ENCODE data around the gene AFG3L2.
"Not testable (repeated sequence)": the region's sequence is repeated elsewhere in the genome, so short reads cannot be mapped to it uniquely, and the experiment has no call there.

The AFG3L2 gene

DNA sequence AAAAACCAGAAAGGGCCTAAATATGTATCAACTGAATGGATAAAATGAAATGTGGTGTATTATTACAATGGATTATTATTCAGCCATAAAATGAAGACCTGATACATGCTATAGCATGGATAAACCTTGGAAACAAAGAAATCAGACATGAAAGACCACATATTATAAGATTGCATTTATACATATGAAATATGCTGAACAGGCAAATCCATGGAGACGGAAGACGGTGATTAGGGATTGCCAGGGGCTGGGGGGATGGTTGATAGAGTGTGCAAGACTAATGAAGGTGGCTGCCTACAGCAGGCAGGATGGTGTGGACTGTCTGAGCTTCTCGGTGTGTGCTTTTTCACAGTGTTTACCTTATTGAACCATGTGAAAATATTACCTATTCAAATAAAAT is 11.4 kb upstream of the AFG3L2 start:
- H3K4me3 ChIP-seq (ENCODE audit: low read depth, low read length) = no peak overlapping the region
- no peak for DNase-seq (ENCODE audit: low read depth)
- TF ChIP-seq, protein P1, sequence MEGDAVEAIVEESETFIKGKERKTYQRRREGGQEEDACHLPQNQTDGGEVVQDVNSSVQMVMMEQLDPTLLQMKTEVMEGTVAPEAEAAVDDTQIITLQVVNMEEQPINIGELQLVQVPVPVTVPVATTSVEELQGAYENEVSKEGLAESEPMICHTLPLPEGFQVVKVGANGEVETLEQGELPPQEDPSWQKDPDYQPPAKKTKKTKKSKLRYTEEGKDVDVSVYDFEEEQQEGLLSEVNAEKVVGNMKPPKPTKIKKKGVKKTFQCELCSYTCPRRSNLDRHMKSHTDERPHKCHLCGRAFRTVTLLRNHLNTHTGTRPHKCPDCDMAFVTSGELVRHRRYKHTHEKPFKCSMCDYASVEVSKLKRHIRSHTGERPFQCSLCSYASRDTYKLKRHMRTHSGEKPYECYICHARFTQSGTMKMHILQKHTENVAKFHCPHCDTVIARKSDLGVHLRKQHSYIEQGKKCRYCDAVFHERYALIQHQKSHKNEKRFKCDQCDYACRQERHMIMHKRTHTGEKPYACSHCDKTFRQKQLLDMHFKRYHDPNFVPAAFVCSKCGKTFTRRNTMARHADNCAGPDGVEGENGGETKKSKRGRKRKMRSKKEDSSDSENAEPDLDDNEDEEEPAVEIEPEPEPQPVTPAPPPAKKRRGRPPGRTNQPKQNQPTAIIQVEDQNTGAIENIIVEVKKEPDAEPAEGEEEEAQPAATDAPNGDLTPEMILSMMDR (conservative IDR thresholded peaks at IDR 0.05; ENCODE audit: low read depth, low read length) = no peak

DNA sequence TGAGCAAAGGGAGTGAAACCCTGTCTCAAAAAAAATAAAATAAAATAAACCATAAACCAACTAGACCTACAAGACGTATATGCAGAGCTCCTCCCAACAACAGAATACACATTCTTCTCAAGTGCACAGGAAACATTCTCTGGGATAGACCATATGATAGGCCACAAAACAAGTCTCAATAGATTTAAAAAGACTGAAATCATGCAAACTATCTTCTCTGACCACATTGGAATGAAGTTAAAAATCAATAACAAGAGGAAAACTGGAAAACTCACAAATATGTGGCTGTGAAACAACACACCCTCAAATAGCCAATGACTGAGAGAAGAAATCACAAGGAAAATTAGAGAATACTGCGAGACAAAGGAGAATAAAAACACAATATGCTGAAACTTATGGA is 7.2 kb upstream of the AFG3L2 start:
- TF ChIP-seq, protein P1 (conservative IDR thresholded peaks at IDR 0.05; ENCODE audit: low read depth, low read length) = no peak
- H3K4me3 ChIP-seq (ENCODE audit: low read depth, low read length) = no peak overlapping the region
- no peak for DNase-seq (ENCODE audit: low read depth)

DNA sequence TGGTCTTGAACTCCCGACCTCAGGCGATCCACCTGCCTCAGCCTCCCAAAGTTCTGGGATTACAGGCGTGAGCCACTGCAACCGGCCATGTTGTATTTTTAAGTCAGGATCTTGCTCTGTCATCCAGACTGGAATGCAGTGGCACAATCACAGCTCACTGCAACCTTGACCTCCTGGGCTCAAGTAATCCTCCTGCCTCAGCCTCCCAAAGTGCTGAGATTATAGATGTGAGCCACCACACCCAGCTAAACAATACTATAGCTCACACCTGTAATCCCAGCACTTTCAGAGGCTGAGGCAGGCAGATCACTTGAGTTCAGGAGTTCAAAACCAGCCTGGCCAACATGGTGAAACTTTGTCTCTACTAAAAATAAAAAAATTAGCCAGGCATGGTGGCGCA is 6.7 kb upstream of the AFG3L2 start:
- H3K4me3 ChIP-seq (ENCODE audit: low read depth, low read length) = not testable (repeated sequence)

DNA sequence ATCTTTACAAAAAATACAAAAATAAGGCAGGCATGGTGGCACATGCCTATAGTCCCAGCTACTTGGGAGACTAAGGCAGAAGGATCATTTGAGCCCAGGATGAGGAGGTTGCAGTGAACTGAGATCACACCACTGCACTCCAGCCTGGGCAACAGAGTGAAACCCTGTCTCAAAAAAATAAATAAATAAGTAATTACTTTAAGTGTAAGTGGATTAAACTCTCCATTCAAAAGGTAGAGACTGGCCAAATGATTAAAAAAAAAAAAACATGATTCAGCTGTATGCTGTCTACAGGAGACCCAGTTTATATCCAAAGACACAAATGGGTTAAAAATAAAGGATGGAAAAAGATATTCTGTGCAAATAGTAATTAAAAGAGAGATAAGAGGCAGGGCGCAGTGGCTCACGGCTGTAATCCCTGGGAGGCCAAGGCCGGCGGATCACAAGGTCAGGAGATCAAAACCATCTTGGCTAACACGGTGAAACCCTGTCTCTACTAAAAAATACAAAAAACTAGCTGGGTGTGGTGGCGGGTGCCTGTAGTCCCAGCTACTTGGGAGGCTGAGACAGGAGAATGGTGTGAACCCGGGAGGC is 5.3 kb upstream of the AFG3L2 start:
- not testable (repeated sequence) for DNase-seq (ENCODE audit: low read depth); H3K4me3 ChIP-seq (ENCODE audit: low read depth, low read length)

More for the DNA sequence above, 6.7 kb upstream of the AFG3L2 start:
- not testable (repeated sequence) for DNase-seq (ENCODE audit: low read depth)

DNA sequence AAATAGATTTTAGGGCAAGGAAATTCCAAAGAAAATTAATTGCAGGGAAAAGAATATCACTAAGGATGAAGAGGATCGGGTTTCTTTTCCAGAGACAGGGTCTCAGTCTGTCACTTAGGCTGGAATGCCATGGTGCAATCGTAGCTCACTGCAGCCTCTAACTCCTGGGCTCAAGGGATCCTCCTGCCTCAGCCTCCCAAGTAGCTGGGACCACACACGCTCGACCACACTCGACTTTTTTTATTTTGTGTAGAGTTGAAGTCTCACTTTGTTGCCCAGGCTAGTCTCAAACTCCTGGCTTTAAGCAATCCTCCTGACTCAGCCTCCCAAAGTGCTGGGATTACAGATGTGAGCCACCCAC is 1.2 kb upstream of the AFG3L2 start:
- H3K4me3 ChIP-seq (ENCODE audit: low read depth, low read length) = peak overlapping the region; percentile 70
- not testable (repeated sequence) for DNase-seq (ENCODE audit: low read depth)

DNA sequence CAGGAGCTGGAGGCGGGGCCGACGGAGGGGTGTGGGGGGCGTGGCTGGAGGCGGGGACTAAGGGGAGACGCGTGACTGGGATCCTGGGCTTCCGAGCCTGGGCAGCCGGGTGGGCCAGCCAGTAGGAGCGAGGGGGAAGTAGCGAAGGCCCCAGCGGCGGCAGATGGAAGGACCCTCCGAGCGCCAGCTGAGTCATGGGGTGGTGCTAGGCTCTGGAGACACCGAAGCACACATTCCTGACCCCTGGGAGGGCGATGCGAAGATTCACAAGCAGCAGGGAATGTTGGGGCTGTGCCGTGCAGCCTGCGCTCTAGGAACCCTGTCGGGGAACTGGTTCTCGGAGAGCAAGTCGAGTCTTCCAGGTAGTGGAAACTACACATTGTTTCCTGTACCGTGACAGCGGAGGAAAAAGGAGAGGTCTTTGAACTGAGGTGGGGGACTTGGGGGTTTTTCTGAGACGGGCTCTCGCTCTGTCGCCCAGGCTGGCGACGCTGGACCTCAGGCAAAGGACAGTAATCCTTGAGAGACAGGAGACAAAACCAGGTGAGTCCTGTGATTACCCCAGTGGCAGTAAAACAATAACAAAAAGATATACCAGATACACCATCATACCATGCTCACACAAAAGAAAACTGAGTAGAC is 650 bp upstream of the AFG3L2 start:
- TF ChIP-seq, protein P1 (conservative IDR thresholded peaks at IDR 0.05; ENCODE audit: low read depth, low read length) = peak; percentile 30

DNA sequence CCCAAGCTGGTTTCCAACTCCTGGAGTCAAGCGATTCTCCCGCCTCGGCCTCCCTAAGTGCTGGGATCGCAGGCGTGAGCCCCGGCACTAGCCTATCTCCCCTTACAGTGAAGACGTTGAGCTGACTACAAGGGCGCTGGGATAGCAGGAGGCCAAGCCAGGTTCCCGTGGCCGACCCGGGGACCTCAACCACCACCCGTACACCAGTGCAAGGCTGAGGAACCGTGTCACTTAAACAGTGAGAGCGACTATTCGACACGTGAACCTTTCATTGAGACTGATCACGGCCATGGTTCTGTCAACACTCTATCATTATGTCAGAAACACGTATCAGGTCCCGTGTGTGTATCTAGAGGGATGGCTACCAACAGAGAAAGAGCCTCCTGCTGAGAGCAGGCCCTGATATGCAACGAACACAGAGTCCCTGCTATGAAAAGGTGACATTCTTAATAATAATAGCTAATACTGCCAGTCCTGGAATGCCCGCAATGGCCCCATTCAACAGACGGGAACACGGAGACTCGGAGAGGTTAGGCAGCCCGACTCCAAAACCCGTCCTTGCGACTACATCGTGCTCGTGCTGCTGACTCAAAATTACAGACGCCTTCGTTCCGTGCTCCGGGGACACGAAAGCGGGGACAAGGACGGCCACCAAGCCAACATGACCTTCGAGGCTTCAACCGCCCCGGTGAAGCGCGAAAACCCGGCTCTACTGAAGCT is 833 bp downstream of the AFG3L2 start:
- DNase-seq (ENCODE audit: low read depth) = peak; percentile 28
- TF ChIP-seq, protein P1 (conservative IDR thresholded peaks at IDR 0.05; ENCODE audit: low read depth, low read length) = no peak

More for the DNA sequence above, 650 bp upstream of the AFG3L2 start:
- peak overlapping the region; percentile 70 for H3K4me3 ChIP-seq (ENCODE audit: low read depth, low read length)
- DNase-seq (ENCODE audit: low read depth) = peak; percentile 100

DNA sequence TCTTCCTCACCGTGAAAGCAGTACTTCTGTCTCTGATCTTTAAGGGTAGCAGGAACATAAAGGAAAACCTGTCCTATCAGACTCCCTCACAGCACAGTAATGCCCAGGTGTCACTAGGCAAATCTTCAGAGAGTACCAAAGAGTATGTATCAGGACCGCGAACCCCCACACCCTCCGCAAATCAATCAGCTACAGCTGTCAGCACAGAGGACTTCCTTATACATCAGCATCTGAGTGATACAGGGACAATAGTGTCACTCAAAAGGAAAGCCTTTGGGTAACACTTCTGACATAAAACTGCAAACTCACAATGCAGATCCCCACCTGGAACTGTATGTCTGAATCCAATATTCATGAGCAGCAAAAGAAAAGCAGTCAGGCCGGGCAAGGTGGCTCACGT is 2.6 kb downstream of the AFG3L2 start:
- no peak for DNase-seq (ENCODE audit: low read depth)
- TF ChIP-seq, protein P1 (conservative IDR thresholded peaks at IDR 0.05; ENCODE audit: low read depth, low read length) = no peak
- H3K4me3 ChIP-seq (ENCODE audit: low read depth, low read length) = no peak overlapping the region

More for the DNA sequence above, 833 bp downstream of the AFG3L2 start:
- peak overlapping the region; percentile 70 for H3K4me3 ChIP-seq (ENCODE audit: low read depth, low read length)

Measured in choroid plexus epithelial cell (primary cell).